Stimulated activated CD8-positive, alpha-beta memory T cell treated with anti-CD3 and anti-CD28 coated beads, Interleukin-12 subunit alpha, Interleukin-12 subunit beta, amount 100 ng/mL, for 1 hour (primary cell): ENCODE measurements around the gene UBE2L6.
"Not testable (repeated sequence)": the region's sequence is repeated elsewhere in the genome, so short reads cannot be mapped to it uniquely, and the experiment has no call there.

Source experiments
- DNase-seq: peaks from one replicate; pipeline ENCODE4 v3.0.0-alpha.2; 2020; ENCODE audit warnings: low read depth

Gene UBE2L6

DNA sequence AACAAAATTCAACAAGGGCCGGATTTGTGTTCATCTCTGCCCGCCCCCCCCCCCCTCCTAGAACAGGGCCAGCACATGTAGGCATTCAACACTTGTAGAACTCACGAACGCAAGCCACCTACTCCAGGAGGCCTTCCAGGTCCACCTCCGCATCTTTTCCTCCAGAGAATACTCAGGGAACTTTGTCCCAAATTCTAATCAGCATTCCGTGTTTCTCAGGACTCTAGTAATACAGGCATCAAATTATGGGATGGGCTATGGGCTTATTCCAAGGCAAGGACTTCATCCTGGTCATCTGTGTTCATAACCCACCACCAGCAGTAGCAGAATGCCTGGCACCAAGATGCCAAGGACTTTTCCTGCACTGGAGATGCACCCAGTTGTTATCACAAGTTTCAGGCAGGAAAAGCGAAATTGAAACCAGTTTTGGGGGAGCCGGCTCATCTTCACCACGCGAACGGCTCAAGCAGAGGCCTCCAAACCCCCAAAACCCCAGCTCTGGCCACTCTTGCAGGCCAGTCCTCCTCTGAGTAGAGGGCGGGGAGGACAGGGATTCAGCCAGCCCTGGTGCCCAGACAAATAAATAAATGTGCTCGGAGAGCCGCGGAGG is 462 bp downstream of the UBE2L6 start:
- DNase-seq = no peak

- DNase-seq = no peak
Measured at GRCh38 chr11:57566005-57566904, 1.2 kb downstream of the UBE2L6 start.

DNA sequence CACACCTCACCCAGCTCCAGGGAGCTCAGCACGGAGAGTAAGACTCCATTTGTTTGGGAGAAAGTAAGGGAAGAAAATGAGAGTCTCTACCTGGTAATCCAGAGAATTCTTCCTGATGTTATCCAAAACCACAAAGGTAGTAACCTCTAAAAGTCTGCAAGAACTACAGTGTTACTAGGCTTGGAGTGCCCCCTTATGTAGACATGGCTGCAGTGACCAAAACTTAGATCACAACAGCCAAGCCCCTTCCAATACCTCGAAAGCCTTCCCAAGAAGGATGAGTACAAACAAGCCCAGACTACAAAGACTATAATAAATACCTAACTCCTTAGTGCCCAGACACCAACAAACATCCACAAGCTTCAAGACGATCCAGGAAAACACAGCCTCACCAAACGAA is 4.9 kb downstream of the UBE2L6 start:
- DNase-seq = no peak

- no peak for DNase-seq
Measured at GRCh38 chr11:57560146-57560545, 7.3 kb downstream of the UBE2L6 start.

DNA sequence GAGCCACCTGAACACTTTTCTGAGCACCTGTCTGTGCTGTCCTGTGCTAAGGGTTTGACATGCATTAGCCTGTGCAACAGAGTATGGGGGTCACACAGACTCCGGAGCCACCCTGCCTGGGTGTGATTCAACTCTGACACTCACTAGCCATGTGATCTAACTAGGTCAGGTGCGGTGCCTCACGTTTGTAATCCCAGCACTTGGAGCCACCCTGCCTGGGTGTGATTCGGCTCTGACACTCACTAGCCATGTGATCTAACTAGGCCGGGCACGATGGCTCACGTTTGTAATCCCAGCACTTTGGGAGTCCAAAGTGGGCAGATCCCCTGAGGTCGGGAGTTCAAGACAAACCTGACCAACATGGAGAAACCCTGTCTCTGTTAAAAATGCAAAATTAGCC is 11.4 kb downstream of the UBE2L6 start:
- DNase-seq = no peak

GRCh38 chr11:57555393-57555792 is 12.1 kb downstream of the UBE2L6 start:
- DNase-seq = no peak

DNA sequence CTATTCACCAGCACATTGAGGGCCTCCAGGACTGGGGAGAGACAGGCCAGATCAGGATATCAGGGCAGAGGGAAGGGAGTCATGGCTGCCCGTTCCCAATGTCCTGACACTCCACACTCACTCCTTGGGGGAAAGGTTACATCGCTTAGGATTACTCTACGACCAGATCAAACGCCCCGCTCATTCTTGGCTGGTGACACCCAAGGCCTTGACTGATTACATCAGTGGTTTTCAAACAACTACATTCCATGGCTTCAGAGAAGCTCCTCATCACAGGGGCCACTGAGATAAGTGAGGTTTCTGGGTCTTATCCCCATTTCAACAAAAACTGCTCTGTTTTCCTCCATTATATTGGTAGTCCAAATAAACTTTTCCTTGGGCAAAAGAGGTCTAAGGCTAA is 15.0 kb downstream of the UBE2L6 start:
- DNase-seq = no peak

DNA sequence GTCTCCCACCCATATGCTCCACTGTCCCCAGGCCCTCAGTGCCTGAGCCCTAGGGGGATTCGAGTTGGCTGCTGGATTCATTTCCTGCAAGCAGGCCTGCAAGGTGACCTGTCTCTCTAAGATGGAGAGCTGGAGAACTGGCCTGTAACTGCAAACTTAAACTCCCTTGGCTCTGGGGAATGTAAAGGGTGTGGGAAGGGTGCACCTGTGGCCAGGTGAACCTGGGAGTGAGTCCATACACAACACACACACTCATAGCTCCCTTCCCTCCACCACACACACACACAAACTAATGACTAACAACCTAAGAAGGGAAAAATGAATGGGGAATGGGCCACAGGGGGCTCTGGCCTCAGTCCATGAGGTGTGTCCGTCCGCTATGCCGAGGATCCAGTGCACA is 15.5 kb downstream of the UBE2L6 start:
- DNase-seq = no peak

- DNase-seq = no peak
Measured at GRCh38 chr11:57549983-57550382, 17.5 kb downstream of the UBE2L6 start.

DNA sequence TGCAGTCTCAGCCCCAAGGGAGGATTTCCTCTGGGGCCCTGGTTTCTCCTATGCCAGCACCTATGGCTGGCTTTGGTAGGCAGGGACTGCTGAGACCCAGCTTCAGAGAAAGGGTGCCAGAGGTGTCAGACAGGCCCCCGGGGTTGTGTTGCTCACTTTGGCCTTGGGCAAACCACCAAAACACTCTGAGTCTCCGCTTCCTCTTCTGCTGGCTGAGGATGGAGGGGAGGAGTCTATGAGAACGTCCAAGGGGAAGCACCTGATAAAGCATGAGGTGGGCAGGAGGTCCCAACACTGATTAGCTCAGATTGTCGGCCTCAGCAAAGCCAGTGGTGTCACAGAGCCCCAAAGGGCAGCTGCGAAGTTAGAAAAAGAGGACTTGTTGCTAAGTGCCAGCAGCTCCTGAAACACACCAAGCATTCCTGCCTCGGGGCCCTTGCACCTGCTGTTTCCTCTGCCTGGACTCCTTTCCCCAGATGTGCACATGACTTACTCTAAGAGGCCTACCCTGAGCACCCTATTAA is 19.6 kb downstream of the UBE2L6 start:
- no peak for DNase-seq

GRCh38 chr11:57546869-57547475 is 20.5 kb downstream of the UBE2L6 start:
- no peak for DNase-seq

DNA sequence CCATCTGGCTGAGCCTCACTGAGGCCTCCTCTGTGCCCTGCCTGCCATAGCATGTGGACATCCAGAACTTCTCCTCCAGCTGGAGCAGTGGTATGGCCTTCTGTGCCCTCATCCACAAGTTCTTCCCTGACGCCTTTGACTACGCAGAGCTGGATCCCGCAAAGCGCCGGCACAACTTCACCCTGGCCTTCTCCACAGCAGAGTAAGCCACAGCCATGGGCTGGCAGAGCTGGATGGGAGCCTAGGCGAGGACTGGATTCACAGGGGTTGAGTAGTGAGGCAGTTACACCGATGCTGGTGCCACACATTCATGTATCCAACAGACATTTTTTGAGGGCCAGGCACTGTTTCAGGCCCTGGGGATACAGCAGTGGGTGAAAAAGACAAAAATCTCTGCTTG is 21.0 kb downstream of the UBE2L6 start:
- DNase-seq = no peak

DNA sequence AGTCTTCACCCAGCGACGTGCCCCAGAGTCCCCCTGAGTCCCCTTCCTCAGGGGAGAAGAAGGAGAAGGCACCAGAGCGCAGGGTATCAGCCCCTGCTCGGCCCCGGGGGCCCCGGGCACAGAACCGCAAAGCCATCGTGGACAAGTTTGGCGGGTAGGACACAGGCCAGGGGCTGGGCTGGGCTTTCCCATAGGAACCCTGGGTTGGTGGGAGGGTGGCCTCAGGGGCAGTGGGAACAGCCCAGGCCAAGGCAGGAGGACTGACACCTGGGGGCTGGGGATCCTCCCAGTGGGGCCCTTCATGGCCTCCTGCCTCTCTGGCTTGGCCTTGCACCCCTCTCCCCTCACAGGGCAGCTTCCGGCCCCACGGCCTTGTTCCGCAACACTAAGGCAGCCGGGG is 21.6 kb downstream of the UBE2L6 start:
- no peak for DNase-seq

GRCh38 chr11:57544566-57544965 is 22.9 kb downstream of the UBE2L6 start:
- no peak for DNase-seq

DNA sequence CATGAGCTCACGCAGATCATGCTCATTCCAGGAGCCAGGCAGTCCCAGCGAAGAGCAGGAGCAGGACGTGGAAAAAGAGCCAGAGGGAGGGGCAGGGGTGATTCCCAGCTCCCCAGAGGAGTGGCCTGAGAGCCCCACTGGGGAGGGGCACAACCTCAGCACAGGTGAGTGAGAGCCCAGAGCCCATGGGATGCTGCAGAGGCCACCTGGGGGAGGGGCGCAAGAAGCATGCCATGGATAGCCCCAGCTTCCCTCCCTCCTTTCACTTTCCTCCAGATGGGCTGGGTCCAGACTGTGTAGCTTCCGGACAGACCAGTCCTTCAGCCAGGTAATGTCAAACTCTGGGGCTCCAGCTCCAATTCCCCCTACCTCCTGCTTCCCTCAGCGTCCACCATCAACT is 23.9 kb downstream of the UBE2L6 start:
- no peak for DNase-seq

DNA sequence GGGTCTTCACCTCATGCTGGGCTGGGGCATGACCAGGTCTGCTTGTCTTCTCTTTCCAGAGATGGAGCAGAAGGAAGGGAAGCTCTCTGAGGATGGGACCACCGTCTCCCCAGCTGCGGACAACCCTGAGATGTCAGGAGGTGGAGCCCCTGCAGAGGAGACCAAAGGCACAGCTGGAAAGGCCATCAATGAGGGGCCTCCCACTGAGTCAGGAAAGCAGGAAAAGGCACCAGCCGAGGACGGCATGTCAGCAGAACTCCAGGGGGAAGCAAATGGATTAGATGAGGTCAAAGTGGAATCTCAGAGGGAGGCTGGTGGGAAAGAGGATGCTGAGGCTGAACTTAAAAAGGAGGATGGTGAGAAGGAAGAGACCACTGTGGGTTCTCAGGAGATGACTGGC is 24.9 kb downstream of the UBE2L6 start:
- DNase-seq = no peak

GRCh38 chr11:57541169-57541568 is 26.3 kb downstream of the UBE2L6 start:
- no peak for DNase-seq

DNA sequence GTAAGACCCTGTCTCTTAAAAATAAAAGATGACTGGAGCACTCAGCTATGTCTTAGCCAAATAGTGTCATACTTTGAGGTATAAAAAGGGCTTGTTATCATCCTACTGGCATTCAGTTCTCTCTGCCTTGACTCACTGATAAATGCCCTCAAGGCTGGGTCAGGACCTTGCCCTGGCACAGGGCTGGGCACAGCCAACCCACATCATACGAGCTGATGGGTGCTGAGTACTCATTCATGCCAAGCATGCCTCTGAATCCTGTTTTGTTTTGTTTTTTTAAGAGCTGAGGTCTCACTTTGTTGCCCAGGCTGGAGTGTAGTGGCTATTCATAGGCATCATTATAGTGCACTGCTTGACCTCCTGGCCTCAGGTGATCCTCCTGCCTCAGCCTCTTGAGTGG is 28.1 kb downstream of the UBE2L6 start:
- DNase-seq = no peak

GRCh38 chr11:57536947-57537619 is 30.4 kb downstream of the UBE2L6 start, which contains the start of gene SMTNL1:
Gene SMTNL1, plus strand, starts transcription at chr11:57537595. Its CDS starts 5,048 bp downstream, at chr11:57542643.
- DNase-seq = no peak

DNA sequence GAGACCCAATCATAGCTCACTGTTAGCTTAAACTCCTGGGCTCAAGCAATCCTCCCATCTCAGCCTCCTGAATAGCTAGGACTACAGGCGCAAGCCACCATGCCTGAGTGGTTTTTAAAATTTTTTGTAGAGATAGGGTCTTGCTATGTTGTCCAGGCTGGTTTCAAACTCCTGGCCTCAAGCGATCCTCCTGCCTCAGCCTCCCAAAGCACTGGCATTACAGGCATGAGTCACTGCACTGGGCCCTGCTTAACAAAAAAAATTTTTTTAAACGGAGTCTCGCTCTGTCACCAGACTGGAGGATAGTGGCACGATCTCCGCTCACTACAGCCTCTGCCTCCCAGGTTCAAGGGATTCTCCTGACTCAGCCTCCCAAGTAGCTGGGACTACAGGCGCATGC is 33.0 kb downstream of the UBE2L6 start:
- DNase-seq = not testable (repeated sequence)

- peak; percentile 90 for DNase-seq
Measured at GRCh38 chr11:57530596-57531507, 36.6 kb downstream of the UBE2L6 start, which contains the start of gene TIMM10. Gene TIMM10, minus strand, starts transcription at chr11:57530754. Its CDS starts 565 bp downstream, at chr11:57530189.
